Naive thymus-derived CD4-positive, alpha-beta T cell (primary cell): ENCODE measurements around the gene EVX2. TPM values are rescaled to one million over a fixed set of nuclear protein-coding genes. Genes with fewer than 3 reads are reported as not detected.

Experiments
- ATAC-seq: fragments of 150-1000 bp; cut with Tn5 transposase; 2 replicates; pipeline ENCODE4 v1.10.0; 2021; ENCODE audit warnings: mild to moderate bottlenecking, moderate library complexity
- CTCF ChIA-PET: fragments of 350-600 bp; sonication (Branson Sonifier 250); formaldehyde crosslinking; loops from one replicate; lab custom pipeline; 2021; ENCODE audit warnings: antibody characterized with exemption; lab: Charles Lee
- POLR2A ChIA-PET: fragments of 350-600 bp; sonication (Branson Sonifier 250); formaldehyde crosslinking; loops from one replicate; lab custom pipeline; 2021; ENCODE audit warnings: antibody characterized with exemption, inconsistent platforms; lab: Charles Lee
- DNase-seq, 9 donors: peaks; one replicate each; pipeline versions ENCODE4 v3.0.0 to v3.0.0-alpha.2; 2020 to 2022; ENCODE audit warnings: mixed read lengths in 1 of 9
- H3K27ac ChIP-seq: one replicate; pipeline ENCODE4 v1.7.0; 2013; ENCODE audit warnings: mild to moderate bottlenecking, low read depth, low read length, moderate library complexity
- H3K27me3 ChIP-seq, 2 donors: one replicate each; pipeline ENCODE4 v1.7.0; 2013; ENCODE audit warnings: low read length in 2 of 2, mild to moderate bottlenecking in 2 of 2, moderate library complexity in 2 of 2; ENCODE audit not compliant: control insufficient read depth in 2 of 2, insufficient read depth in 2 of 2
- H3K36me3 ChIP-seq, 3 experiments: 1 replicate in 2 of 3; 2 replicates in 1 of 3; pipeline ENCODE4 v1.7.0; 2013; ENCODE audit warnings: low read length in 3 of 3, mild to moderate bottlenecking in 3 of 3, moderate library complexity in 1 of 3; ENCODE audit not compliant: insufficient read depth in 3 of 3, control insufficient read depth in 2 of 3
- H3K4me1 ChIP-seq, 2 donors: one replicate each; pipeline ENCODE4 v1.7.0; 2013; ENCODE audit warnings: low read length in 2 of 2, mild to moderate bottlenecking in 2 of 2, moderate library complexity in 1 of 2; ENCODE audit not compliant: control insufficient read depth in 2 of 2, insufficient read depth in 2 of 2
- H3K4me3 ChIP-seq: 2 replicates; pipeline ENCODE4 v1.7.0; 2013; ENCODE audit warnings: mild to moderate bottlenecking, low read length
- H3K9me3 ChIP-seq, 3 experiments: 1 replicate in 2 of 3; 2 replicates in 1 of 3; pipeline ENCODE4 v1.7.0; 2013; ENCODE audit warnings: low read length in 3 of 3; ENCODE audit not compliant: control insufficient read depth in 2 of 3
- H3K27ac Mint-ChIP-seq, 9 donors: one replicate each; pipeline ENCODE4 v1.8.0; 2020 to 2022; ENCODE audit warnings: mixed read lengths in 9 of 9, mild to moderate bottlenecking in 8 of 9, moderate library complexity in 5 of 9, inconsistent platforms in 2 of 9
- H3K27me3 Mint-ChIP-seq, 5 donors: one replicate each; pipeline ENCODE4 v1.8.0; 2021 to 2022; ENCODE audit warnings: mixed read lengths in 5 of 5, mild to moderate bottlenecking in 1 of 5
- H3K36me3 Mint-ChIP-seq, 5 donors: one replicate each; pipeline ENCODE4 v1.8.0; 2020 to 2022; ENCODE audit warnings: mixed read lengths in 5 of 5, mild to moderate bottlenecking in 3 of 5, inconsistent platforms in 1 of 5
- H3K4me1 Mint-ChIP-seq, 7 donors: one replicate each; pipeline ENCODE4 v1.8.0; 2020 to 2022; ENCODE audit warnings: mixed read lengths in 7 of 7, mild to moderate bottlenecking in 3 of 7, inconsistent platforms in 1 of 7
- H3K4me3 Mint-ChIP-seq, 10 donors: one replicate each; pipeline ENCODE4 v1.8.0; 2020 to 2022; ENCODE audit warnings: mild to moderate bottlenecking in 10 of 10, mixed read lengths in 10 of 10, moderate library complexity in 6 of 10, inconsistent platforms in 2 of 10
- H3K9me3 Mint-ChIP-seq, 11 donors: one replicate each; pipeline ENCODE4 v1.8.0; 2020 to 2022; ENCODE audit warnings: mixed read lengths in 11 of 11, mild to moderate bottlenecking in 4 of 11, inconsistent platforms in 1 of 11, moderate library complexity in 1 of 11
- intact Hi-C, 2 donors: fragments of 100-400 bp; cut with micrococcal nuclease; formaldehyde crosslinking; loops; one replicate each; pipeline ENCODE4 v1.15.1; 2023
- polyA plus RNA-seq, 2 donors: library from polyadenylated mRNA; unstranded; fragments of 300-500 nt; fragmentation: Illumina TruSeq; gene quantifications; one replicate each; pipeline ENCODE4 v1.2.3, GENCODE V29; 2021
- total RNA-seq, 6 experiments: library from RNA in 5 of 6; stranded (reverse) in 5 of 6; gene quantifications; 1 replicate in 5 of 6; 2 replicates in 1 of 6; pipeline ENCODE4 v1.2.3 and lab custom pipeline; 2021 to 2026

Gene EVX2
- total and polyA plus RNA-seq, 7 experiments from 2014 or later: not detected

- Histone ChIP-seq H3K27me3 (peaks cover 42 to 92% of the 10 kb centered on the region in 2 donors), H3K27ac (no peak overlapping the region), H3K4me1 (no peaks in the 10 kb centered on the region), H3K36me3 (no peaks in the 10 kb centered on the region), H3K4me3 (no peak overlapping the region), H3K9me3 (peaks cover 0 to 45% (median 13%) of the 10 kb centered on the region in 3 experiments)
- peak overlapping the region in 6 of 10 donors; percentile 9 to 73 (median 49) for H3K4me3 Mint-ChIP-seq
- POLR2A ChIA-PET: interaction anchor here (0.8 kb wide), 1 partner anchor 9 kb away, joined by 3 read pairs; no protein-coding TSS in a partner anchor
- DNase-seq (no peak), ATAC-seq (no peak)
- H3K36me3 Mint-ChIP-seq: peaks cover 0 to 39% (median 0%) of the 10 kb centered on the region in 5 donors
- peaks cover 0 to 21% (median 12%) of the 10 kb centered on the region in 7 donors for H3K4me1 Mint-ChIP-seq
- peaks cover 2 to 75% (median 35%) of the 10 kb centered on the region in 11 donors for H3K9me3 Mint-ChIP-seq
- H3K27me3 Mint-ChIP-seq: peaks cover 73 to 96% (median 82%) of the 10 kb centered on the region in 5 donors
- intact Hi-C loops: loop anchor here (2.0 to 10.0 kb wide), 3 partner anchors 43 to 1751 kb away; partner anchors contain the start of genes HOXD8 (in 1 of the 2) and SP9 (in 1 of the 2)
- CTCF ChIA-PET: no interaction called here
- H3K27ac Mint-ChIP-seq: peak overlapping the region in 8 of 9 donors; percentile 23 to 98 (median 78)
These were observed 2.4 kb upstream of the EVX2 start for GRCh38 chr2:176085861-176086771.

GRCh38 chr2:176085120-176085788 lies 1.5 kb upstream of the EVX2 start:
- Histone ChIP-seq H3K27ac (no peak overlapping the region), H3K27me3 (peaks cover 45 to 89% of the 10 kb centered on the region in 2 donors), H3K4me1 (no peaks in the 10 kb centered on the region), H3K9me3 (peaks cover 0 to 51% (median 13%) of the 10 kb centered on the region in 3 experiments), H3K36me3 (no peaks in the 10 kb centered on the region), H3K4me3 (no peak overlapping the region)
- ATAC-seq (no peak), DNase-seq (no peak)
- peak overlapping the region in 5 of 10 donors; percentile 16 to 69 (median 48) for H3K4me3 Mint-ChIP-seq
- intact Hi-C loops: loop anchor here (2.0 to 10.0 kb wide), 3 partner anchors 44 to 1750 kb away; partner anchors contain the start of genes HOXD8 (in 1 of the 2) and SP9 (in 1 of the 2)
- peaks cover 0 to 38% (median 0%) of the 10 kb centered on the region in 5 donors for H3K36me3 Mint-ChIP-seq
- ChIA-PET CTCF (no interaction called here), POLR2A (interaction anchor here (0.8 kb wide), 1 partner anchor 10 kb away, joined by 3 read pairs; no protein-coding TSS in a partner anchor)
- H3K27ac Mint-ChIP-seq: peak overlapping the region in 8 of 9 donors; percentile 40 to 98 (median 80)
- peaks cover 0 to 22% (median 14%) of the 10 kb centered on the region in 7 donors for H3K4me1 Mint-ChIP-seq
- peaks cover 70 to 93% (median 80%) of the 10 kb centered on the region in 5 donors for H3K27me3 Mint-ChIP-seq
- H3K9me3 Mint-ChIP-seq: peaks cover 2 to 75% (median 38%) of the 10 kb centered on the region in 11 donors

GRCh38 chr2:176084611-176085119 lies 903 bp upstream of the EVX2 start:
- Mint-ChIP-seq H3K36me3 (peaks cover 0 to 38% (median 0%) of the 10 kb centered on the region in 5 donors), H3K9me3 (peaks cover 2 to 75% (median 38%) of the 10 kb centered on the region in 11 donors), H3K27me3 (peaks cover 65 to 88% (median 76%) of the 10 kb centered on the region in 5 donors), H3K4me3 (peak overlapping the region in 6 of 10 donors; percentile 5 to 69 (median 44)), H3K27ac (peak overlapping the region; percentile 28 to 98 (median 82)), H3K4me1 (peaks cover 0 to 22% (median 15%) of the 10 kb centered on the region in 7 donors)
- no peak overlapping the region for H3K27ac ChIP-seq
- no peaks in the 10 kb centered on the region for H3K36me3 ChIP-seq
- peaks cover 0 to 52% (median 13%) of the 10 kb centered on the region in 3 experiments for H3K9me3 ChIP-seq
- H3K4me1 ChIP-seq: peaks cover 0 to 2% of the 10 kb centered on the region in 2 donors
- no peak overlapping the region for H3K4me3 ChIP-seq
- intact Hi-C loops: loop anchor here (2.0 to 10.0 kb wide), 3 partner anchors 44 to 1750 kb away; partner anchors contain the start of genes HOXD8 (in 1 of the 2) and SP9 (in 1 of the 2)
- ATAC-seq (no peak), DNase-seq (no peak)
- ChIA-PET POLR2A (no interaction called here), CTCF (no interaction called here)
- peaks cover 42 to 85% of the 10 kb centered on the region in 2 donors for H3K27me3 ChIP-seq

GRCh38 chr2:176082824-176083751 lies 674 bp downstream of the EVX2 start:
- Mint-ChIP-seq H3K4me3 (peak overlapping the region in 8 of 10 donors; percentile 20 to 76 (median 58)), H3K36me3 (peaks cover 0 to 45% (median 5%) of the 10 kb centered on the region in 5 donors), H3K9me3 (peaks cover 6 to 85% (median 50%) of the 10 kb centered on the region in 11 donors), H3K27me3 (peaks cover 69 to 88% (median 77%) of the 10 kb centered on the region in 5 donors), H3K27ac (peak overlapping the region; percentile 28 to 98 (median 82)), H3K4me1 (peaks cover 0 to 32% (median 22%) of the 10 kb centered on the region in 7 donors)
- ChIA-PET CTCF (no interaction called here), POLR2A (no interaction called here)
- no peaks in the 10 kb centered on the region for H3K36me3 ChIP-seq
- peaks cover 0 to 63% (median 13%) of the 10 kb centered on the region in 3 experiments for H3K9me3 ChIP-seq
- no peak overlapping the region for H3K27ac ChIP-seq
- DNase-seq (no peak), ATAC-seq (no peak)
- no peak overlapping the region for H3K4me3 ChIP-seq
- H3K27me3 ChIP-seq: peaks cover 37 to 86% of the 10 kb centered on the region in 2 donors
- intact Hi-C loops: loop anchor here in 1 of 2 donors (10.0 kb wide), 1 partner anchor 1748 kb away; the partner anchor contains the start of gene SP9
- H3K4me1 ChIP-seq: peaks cover 0 to 7% of the 10 kb centered on the region in 2 donors

GRCh38 chr2:176082525-176082823 lies 1.3 kb downstream of the EVX2 start:
- DNase-seq (no peak), ATAC-seq (no peak)
- ChIA-PET CTCF (no interaction called here), POLR2A (no interaction called here)
- peaks cover 0 to 7% of the 10 kb centered on the region in 2 donors for H3K4me1 ChIP-seq
- H3K36me3 ChIP-seq: no peaks in the 10 kb centered on the region
- H3K9me3 ChIP-seq: peaks cover 0 to 63% (median 13%) of the 10 kb centered on the region in 3 experiments
- Mint-ChIP-seq H3K27ac (peak overlapping the region in 8 of 9 donors; percentile 59 to 98 (median 74)), H3K27me3 (peaks cover 66 to 82% (median 74%) of the 10 kb centered on the region in 5 donors), H3K36me3 (peaks cover 0 to 45% (median 5%) of the 10 kb centered on the region in 5 donors), H3K4me3 (peak overlapping the region in 6 of 10 donors; percentile 29 to 76 (median 58)), H3K4me1 (peaks cover 0 to 32% (median 21%) of the 10 kb centered on the region in 7 donors), H3K9me3 (peaks cover 5 to 80% (median 50%) of the 10 kb centered on the region in 11 donors)
- H3K27me3 ChIP-seq: peaks cover 37 to 84% of the 10 kb centered on the region in 2 donors
- H3K4me3 ChIP-seq: no peak overlapping the region
- no peak overlapping the region for H3K27ac ChIP-seq
- intact Hi-C loops: loop anchor here in 1 of 2 donors (10.0 kb wide), 1 partner anchor 1748 kb away; the partner anchor contains the start of gene SP9
